Mucosa of rectum (tissue), 2 donors: ENCODE measurements around the gene BRD3.
"Not testable (repeated sequence)": the region's sequence is repeated elsewhere in the genome, so short reads cannot be mapped to it uniquely, and the experiment has no call there.

ENCODE experiments used
- H3K27ac ChIP-seq, 2 donors: one replicate each; pipeline ENCODE4 v1.7.0; 2013; ENCODE audit warnings: inconsistent platforms in 2 of 2, low read depth in 2 of 2, low read length in 2 of 2
- H3K27me3 ChIP-seq, 2 donors: one replicate each; pipeline ENCODE4 v1.7.0; 2013; ENCODE audit warnings: low read length in 2 of 2; ENCODE audit not compliant: control insufficient read depth in 2 of 2, insufficient read depth in 2 of 2
- H3K36me3 ChIP-seq, 2 donors: one replicate each; pipeline ENCODE4 v1.7.0; 2013; ENCODE audit warnings: low read length in 2 of 2; ENCODE audit not compliant: control insufficient read depth in 2 of 2, insufficient read depth in 2 of 2
- H3K4me1 ChIP-seq, 2 donors: one replicate each; pipeline ENCODE4 v1.7.0; 2013; ENCODE audit warnings: low read length in 2 of 2, mild to moderate bottlenecking in 1 of 2; ENCODE audit not compliant: control insufficient read depth in 2 of 2, insufficient read depth in 2 of 2
- H3K4me3 ChIP-seq, 2 donors: one replicate each; pipeline ENCODE4 v1.7.0; 2013; ENCODE audit warnings: low read length in 2 of 2
- H3K9ac ChIP-seq, 2 donors: one replicate each; pipeline ENCODE4 v1.7.0; 2013; ENCODE audit warnings: low read length in 2 of 2, low read depth in 1 of 2, mild to moderate bottlenecking in 1 of 2
- H3K9me3 ChIP-seq, 2 donors: one replicate each; pipeline ENCODE4 v1.7.0; 2013; ENCODE audit warnings: low read length in 2 of 2; ENCODE audit not compliant: control insufficient read depth in 2 of 2
- donor health status: healthy.
- donor health status: Normal muscosa, but diverticular disease.

Gene BRD3

GRCh38 chr9:134067904-134068743 lies at the start of gene BRD3:
Gene BRD3, minus strand, starts transcription at chr9:134068026. Its CDS starts 14,549 bp downstream, at chr9:134053477.
- H3K9me3 ChIP-seq = no peaks in the 10 kb centered on the region
- H3K4me3 ChIP-seq = peak within 1 kb of the TSS; percentile 73 to 79
- peaks cover 17% of the 10 kb centered on the region in 2 donors for H3K4me1 ChIP-seq
- H3K9ac ChIP-seq = peak within 1 kb of the TSS; percentile 83 to 84
- peaks cover 6 to 12% of the 10 kb centered on the region in 2 donors for H3K27me3 ChIP-seq
- peak within 1 kb of the TSS; percentile 94 to 95 for H3K27ac ChIP-seq
- no peaks in the 10 kb centered on the region for H3K36me3 ChIP-seq

GRCh38 chr9:134112561-134112960 lies 44.7 kb upstream of the BRD3 start:
- Histone ChIP-seq H3K27me3 (peaks cover 0 to 3% of the 10 kb centered on the region in 2 donors), H3K4me3 (no peak overlapping the region), H3K9ac (no peak overlapping the region), H3K27ac (no peak overlapping the region), H3K9me3 (no peaks in the 10 kb centered on the region), H3K4me1 (no peaks in the 10 kb centered on the region), H3K36me3 (no peaks in the 10 kb centered on the region)

GRCh38 chr9:134111064-134111463 lies 43.2 kb upstream of the BRD3 start:
- Histone ChIP-seq H3K4me3 (no peak overlapping the region), H3K4me1 (no peaks in the 10 kb centered on the region), H3K27me3 (peaks cover 0 to 6% of the 10 kb centered on the region in 2 donors), H3K27ac (no peak overlapping the region), H3K9me3 (no peaks in the 10 kb centered on the region), H3K36me3 (no peaks in the 10 kb centered on the region), H3K9ac (no peak overlapping the region)

GRCh38 chr9:134103391-134103998 lies 35.7 kb upstream of the BRD3 start:
- Histone ChIP-seq H3K36me3 (no peaks in the 10 kb centered on the region), H3K4me3 (no peak overlapping the region), H3K9me3 (no peaks in the 10 kb centered on the region), H3K9ac (no peak overlapping the region), H3K27ac (no peak overlapping the region), H3K27me3 (peaks cover 0 to 6% of the 10 kb centered on the region in 2 donors), H3K4me1 (no peaks in the 10 kb centered on the region)

GRCh38 chr9:134101623-134102149 lies 33.9 kb upstream of the BRD3 start:
- Histone ChIP-seq H3K4me3 (no peak overlapping the region), H3K36me3 (no peaks in the 10 kb centered on the region), H3K9me3 (no peaks in the 10 kb centered on the region), H3K27ac (no peak overlapping the region), H3K4me1 (no peaks in the 10 kb centered on the region), H3K27me3 (peaks cover 0 to 3% of the 10 kb centered on the region in 2 donors), H3K9ac (no peak overlapping the region)

GRCh38 chr9:134101133-134101532 lies 33.3 kb upstream of the BRD3 start:
- not testable (repeated sequence) for H3K27me3 ChIP-seq, H3K4me1 ChIP-seq, H3K4me3 ChIP-seq, H3K36me3 ChIP-seq, H3K9ac ChIP-seq, H3K27ac ChIP-seq, H3K9me3 ChIP-seq

GRCh38 chr9:134100040-134100439 lies 32.2 kb upstream of the BRD3 start:
- Histone ChIP-seq H3K9me3 (no peaks in the 10 kb centered on the region), H3K27me3 (no peaks in the 10 kb centered on the region), H3K27ac (no peak overlapping the region), H3K4me1 (no peaks in the 10 kb centered on the region), H3K9ac (no peak overlapping the region), H3K36me3 (no peaks in the 10 kb centered on the region), H3K4me3 (no peak overlapping the region)

GRCh38 chr9:134099123-134099761 lies 31.4 kb upstream of the BRD3 start:
- no peaks in the 10 kb centered on the region for H3K27me3 ChIP-seq
- no peak overlapping the region for H3K9ac ChIP-seq
- H3K4me3 ChIP-seq = no peak overlapping the region
- H3K9me3 ChIP-seq = no peaks in the 10 kb centered on the region
- H3K36me3 ChIP-seq = no peaks in the 10 kb centered on the region
- no peak overlapping the region for H3K27ac ChIP-seq
- no peaks in the 10 kb centered on the region for H3K4me1 ChIP-seq

- no peak overlapping the region for H3K4me3 ChIP-seq
- H3K4me1 ChIP-seq = no peaks in the 10 kb centered on the region
- no peaks in the 10 kb centered on the region for H3K36me3 ChIP-seq
- no peak overlapping the region for H3K27ac ChIP-seq
- H3K27me3 ChIP-seq = peaks cover 0 to 3% of the 10 kb centered on the region in 2 donors
- H3K9ac ChIP-seq = no peak overlapping the region
- no peaks in the 10 kb centered on the region for H3K9me3 ChIP-seq
Observed at GRCh38 chr9:134089972-134090371, 22.1 kb upstream of the BRD3 start.
